Endodermal cell (in vitro differentiated cells): ENCODE results near the gene INTS1. TPM values are rescaled to one million over a fixed set of nuclear protein-coding genes. Genes with fewer than 3 reads are reported as not detected.

Experiments used
- DNase-seq: peaks from one replicate; pipeline ENCODE4 v3.0.0-alpha.2; 2017
- H3K27ac ChIP-seq: 2 replicates; pipeline ENCODE4 v1.5.1; 2013; ENCODE audit warnings: mild to moderate bottlenecking, low read depth, low read length, moderate library complexity
- H3K27me3 ChIP-seq: 2 replicates; pipeline ENCODE4 v1.6.1; 2013; ENCODE audit warnings: mild to moderate bottlenecking, low read length, moderate library complexity; ENCODE audit not compliant: insufficient read depth, control insufficient read depth, poor library complexity, severe bottlenecking
- H3K36me3 ChIP-seq: 2 replicates; pipeline ENCODE4 v1.7.0; 2013; ENCODE audit warnings: mild to moderate bottlenecking, low read length, moderate library complexity; ENCODE audit not compliant: control insufficient read depth, insufficient read depth
- H3K4me1 ChIP-seq: one replicate; pipeline ENCODE4 v1.7.0; 2013; ENCODE audit warnings: low read length; ENCODE audit not compliant: control insufficient read depth, insufficient read depth
- H3K4me3 ChIP-seq: 2 replicates; pipeline ENCODE4 v1.5.1; 2013; ENCODE audit warnings: mild to moderate bottlenecking, low read length, moderate library complexity
- H3K9ac ChIP-seq: 2 replicates; pipeline ENCODE4 v1.6.1; 2013; ENCODE audit warnings: mild to moderate bottlenecking, low read length, moderate library complexity; ENCODE audit not compliant: poor library complexity, severe bottlenecking; ENCODE audit errors: extremely low read depth
- H3K9me3 ChIP-seq: 2 replicates; pipeline ENCODE4 v1.6.1; 2013; ENCODE audit warnings: mild to moderate bottlenecking, low read length, moderate library complexity; ENCODE audit not compliant: control insufficient read depth
- H3K27ac Mint-ChIP-seq: 2 replicates; pipeline ENCODE4 v1.8.0; 2020; ENCODE audit warnings: mixed read lengths
- H3K27me3 Mint-ChIP-seq: 2 replicates; pipeline ENCODE4 v1.8.0; 2021; ENCODE audit warnings: mild to moderate bottlenecking, mixed read lengths; ENCODE audit not compliant: insufficient read depth
- H3K36me3 Mint-ChIP-seq: 2 replicates; pipeline ENCODE4 v1.8.0; 2020; ENCODE audit warnings: low read depth, mixed read lengths
- H3K4me1 Mint-ChIP-seq: 2 replicates; pipeline ENCODE4 v1.8.0; 2020; ENCODE audit warnings: mixed read lengths
- H3K4me3 Mint-ChIP-seq: 2 replicates; pipeline ENCODE4 v1.8.0; 2020; ENCODE audit warnings: mild to moderate bottlenecking, moderate library complexity, mixed read lengths
- H3K9me3 Mint-ChIP-seq: 2 replicates; pipeline ENCODE4 v1.8.0; 2020; ENCODE audit warnings: mild to moderate bottlenecking, mixed read lengths
- CTCF ChIP-seq: fragments of 200-600 bp; sonication (generic); conservative IDR thresholded peaks from 2 replicates; pipeline ENCODE4 v1.5.0; 2021; ENCODE audit warnings: antibody characterized with exemption, mild to moderate bottlenecking
- WGBS, 2 experiments: methylation state at CpG; one replicate each; pipeline versions ENCODE4 v1.1.5 to v1.1.7; 2013; ENCODE audit warnings: missing lambda C conversion rate in 2 of 2, mixed read lengths in 1 of 2; ENCODE audit not compliant: insufficient coverage in 1 of 2, insufficient read length in 1 of 2; 5-methylcytosine and 5-hydroxymethylcytosine counted together
- total RNA-seq, 2 donors: library from RNA; stranded (reverse); fragmentation: NEBNext Ultra II Directional in 1 of 2; extraction: Animal tissue kit (Norgen Biotek cat#: 25700) in 1 of 2; gene quantifications; 2 replicates in 1 of 2; 3 replicates in 1 of 2; pipeline ENCODE4 v1.2.1, GENCODE V29; 2021

Gene INTS1
- total RNA-seq, 2 donors from 2014 or later, result 145 to 178 TPM

GRCh38 chr7:1538544-1539180 lies 34.5 kb upstream of the INTS1 start:
- Histone ChIP-seq H3K27me3 (no peaks in the 10 kb centered on the region), H3K4me1 (peaks cover 11% of the 10 kb centered on the region), H3K9me3 (no peaks in the 10 kb centered on the region), H3K36me3 (no peaks in the 10 kb centered on the region), H3K4me3 (no peak overlapping the region), H3K9ac (no peak overlapping the region), H3K27ac (peak overlapping the region; percentile 99)
- H3K27me3 Mint-ChIP-seq, result no peaks in the 10 kb centered on the region
- H3K4me1 Mint-ChIP-seq, result peaks cover 8% of the 10 kb centered on the region
- H3K4me3 Mint-ChIP-seq, result no peak overlapping the region
- no peak for DNase-seq
- no peaks in the 10 kb centered on the region for H3K9me3 Mint-ChIP-seq
- TF ChIP-seq CTCF, result no peak
- WGBS, 2 experiments, result 87 to 92% methylated on average over 14 to 25 of the region's 25 CpGs
- H3K36me3 Mint-ChIP-seq, result peaks cover 2% of the 10 kb centered on the region
- no peak overlapping the region for H3K27ac Mint-ChIP-seq

GRCh38 chr7:1537535-1538412 lies 33.6 kb upstream of the INTS1 start:
- Histone ChIP-seq H3K36me3 (no peaks in the 10 kb centered on the region), H3K9me3 (no peaks in the 10 kb centered on the region), H3K4me1 (peaks cover 11% of the 10 kb centered on the region), H3K27ac (peak overlapping the region; percentile 99), H3K9ac (peak overlapping the region; percentile 77), H3K4me3 (no peak overlapping the region), H3K27me3 (no peaks in the 10 kb centered on the region)
- 64 to 90% methylated on average over 23 to 56 of the region's 56 CpGs for WGBS, 2 experiments
- Mint-ChIP-seq H3K4me1 (peaks cover 12% of the 10 kb centered on the region), H3K36me3 (peaks cover 2% of the 10 kb centered on the region), H3K27me3 (no peaks in the 10 kb centered on the region), H3K4me3 (no peak overlapping the region), H3K9me3 (no peaks in the 10 kb centered on the region), H3K27ac (peak overlapping the region; percentile 95)
- peak; percentile 79 for DNase-seq
- TF ChIP-seq CTCF, result no peak

GRCh38 chr7:1536743-1537534 lies 32.8 kb upstream of the INTS1 start:
- Histone ChIP-seq H3K4me3 (no peak overlapping the region), H3K9ac (peak overlapping the region; percentile 77), H3K27me3 (no peaks in the 10 kb centered on the region), H3K9me3 (no peaks in the 10 kb centered on the region), H3K4me1 (peaks cover 11% of the 10 kb centered on the region), H3K27ac (peak overlapping the region; percentile 99), H3K36me3 (no peaks in the 10 kb centered on the region)
- no peak for TF ChIP-seq CTCF
- Mint-ChIP-seq H3K4me3 (no peak overlapping the region), H3K27me3 (no peaks in the 10 kb centered on the region), H3K4me1 (peaks cover 18% of the 10 kb centered on the region), H3K36me3 (peaks cover 2% of the 10 kb centered on the region), H3K27ac (peak overlapping the region; percentile 87), H3K9me3 (no peaks in the 10 kb centered on the region)
- 41 to 52% methylated on average over 27 to 52 of the region's 52 CpGs for WGBS, 2 experiments
- peak; percentile 94 for DNase-seq
